Cortex of kidney (tissue), 1 donor: ENCODE measurements around the gene RAPGEF6.
"Not testable (repeated sequence)": the region's sequence is repeated elsewhere in the genome, so short reads cannot be mapped to it uniquely, and the experiment has no call there.

Experiments
- DNase-seq: peaks from one replicate; lab custom pipeline; 2025; lab: John Stamatoyannopoulos, UW

The RAPGEF6 gene

GRCh38 chr5:131386124-131386523 lies 248.9 kb downstream of the RAPGEF6 start:
- DNase-seq, result no peak

- DNase-seq, result no peak
These were observed 250.3 kb downstream of the RAPGEF6 start for GRCh38 chr5:131384616-131385214.

- DNase-seq, result no peak
These were observed 250.9 kb downstream of the RAPGEF6 start for GRCh38 chr5:131384173-131384572.

- DNase-seq, result no peak
These were observed 252.3 kb downstream of the RAPGEF6 start for GRCh38 chr5:131382407-131383395.

- no peak for DNase-seq
These were observed 253.3 kb downstream of the RAPGEF6 start for GRCh38 chr5:131381777-131382176.

- DNase-seq, result no peak
These were observed 254.0 kb downstream of the RAPGEF6 start for GRCh38 chr5:131381021-131381420.

GRCh38 chr5:131380238-131380637 lies 254.8 kb downstream of the RAPGEF6 start:
- DNase-seq, result not testable (repeated sequence)

GRCh38 chr5:131379723-131380122 lies 255.3 kb downstream of the RAPGEF6 start:
- DNase-seq, result no peak

- no peak for DNase-seq
These were observed 256.1 kb downstream of the RAPGEF6 start for GRCh38 chr5:131378721-131379541.

GRCh38 chr5:131377785-131378325 lies 257.2 kb downstream of the RAPGEF6 start:
- DNase-seq, result no peak

- no peak for DNase-seq
These were observed 257.7 kb downstream of the RAPGEF6 start for GRCh38 chr5:131377346-131377745.

- DNase-seq, result no peak
These were observed 259.7 kb downstream of the RAPGEF6 start for GRCh38 chr5:131375351-131375750.
